ENCODE data around the gene TPCN2.
"Not testable (repeated sequence)": the region's sequence is repeated elsewhere in the genome, so short reads cannot be mapped to it uniquely, and the experiment has no call there.

The TPCN2 gene

GRCh38 chr11:69132301-69132670 lies 83.6 kb downstream of the TPCN2 start:
- no peak for DNase-seq

- DNase-seq, result no peak
Observed at GRCh38 chr11:69133251-69133650, 84.5 kb downstream of the TPCN2 start.

- not testable (repeated sequence) for DNase-seq
Observed at GRCh38 chr11:69134182-69134581, 85.5 kb downstream of the TPCN2 start.

GRCh38 chr11:69134957-69135356 lies 86.2 kb downstream of the TPCN2 start:
- no peak for DNase-seq

GRCh38 chr11:69135420-69136363 lies 87.0 kb downstream of the TPCN2 start:
- no peak for DNase-seq

- no peak for DNase-seq
Observed at GRCh38 chr11:69136471-69136870, 87.7 kb downstream of the TPCN2 start.

GRCh38 chr11:69137151-69137844 lies 88.6 kb downstream of the TPCN2 start:
- no peak for DNase-seq

- DNase-seq, result peak; percentile 90
Observed at GRCh38 chr11:69138265-69138664, 89.5 kb downstream of the TPCN2 start.

- not testable (repeated sequence) for DNase-seq
Observed at GRCh38 chr11:69140161-69140560, 91.4 kb downstream of the TPCN2 start.

- DNase-seq, result no peak
Observed at GRCh38 chr11:69140635-69141034, 91.9 kb downstream of the TPCN2 start.

GRCh38 chr11:69141742-69142141 lies 93.0 kb downstream of the TPCN2 start:
- DNase-seq, result peak; percentile 47

GRCh38 chr11:69142895-69143294 lies 94.2 kb downstream of the TPCN2 start:
- peak; percentile 69 for DNase-seq

- DNase-seq, result no peak
Observed at GRCh38 chr11:69144316-69145049, 95.8 kb downstream of the TPCN2 start.

GRCh38 chr11:69145050-69145380 lies 96.3 kb downstream of the TPCN2 start:
- no peak for DNase-seq

GRCh38 chr11:69148377-69148762 lies 99.6 kb downstream of the TPCN2 start:
- no peak for DNase-seq

GRCh38 chr11:69148806-69149205 lies 100.1 kb downstream of the TPCN2 start:
- DNase-seq, result no peak

- DNase-seq, result not testable (repeated sequence)
Observed at GRCh38 chr11:69149338-69150045, 100.8 kb downstream of the TPCN2 start.

GRCh38 chr11:69150175-69150574 lies 101.4 kb downstream of the TPCN2 start:
- no peak for DNase-seq

- no peak for DNase-seq
Observed at GRCh38 chr11:69151836-69152235, 103.1 kb downstream of the TPCN2 start.

- DNase-seq, result no peak
Observed at GRCh38 chr11:69152733-69153421, 104.1 kb downstream of the TPCN2 start.

GRCh38 chr11:69153661-69154060 lies 104.9 kb downstream of the TPCN2 start:
- DNase-seq, result no peak

GRCh38 chr11:69154211-69154913 lies 105.6 kb downstream of the TPCN2 start:
- no peak for DNase-seq
